GM18909 (cell line): Measurements from ENCODE around the gene PRTN3.
A peak's percentile ranks its signal among the peaks of the same experiment; 100 is the strongest.
"Not testable (repeated sequence)": the region's sequence is repeated elsewhere in the genome, so short reads cannot be mapped to it uniquely, and the experiment has no call there.

Experiments
- ATAC-seq: cut with Tn5 transposase; IDR thresholded peaks from one replicate; pipeline ENCODE4 v1.9.1; 2021; ENCODE audit warnings: mild to moderate bottlenecking; ENCODE audit not compliant: unreplicated experiment, poor library complexity

PRTN3 gene

DNA sequence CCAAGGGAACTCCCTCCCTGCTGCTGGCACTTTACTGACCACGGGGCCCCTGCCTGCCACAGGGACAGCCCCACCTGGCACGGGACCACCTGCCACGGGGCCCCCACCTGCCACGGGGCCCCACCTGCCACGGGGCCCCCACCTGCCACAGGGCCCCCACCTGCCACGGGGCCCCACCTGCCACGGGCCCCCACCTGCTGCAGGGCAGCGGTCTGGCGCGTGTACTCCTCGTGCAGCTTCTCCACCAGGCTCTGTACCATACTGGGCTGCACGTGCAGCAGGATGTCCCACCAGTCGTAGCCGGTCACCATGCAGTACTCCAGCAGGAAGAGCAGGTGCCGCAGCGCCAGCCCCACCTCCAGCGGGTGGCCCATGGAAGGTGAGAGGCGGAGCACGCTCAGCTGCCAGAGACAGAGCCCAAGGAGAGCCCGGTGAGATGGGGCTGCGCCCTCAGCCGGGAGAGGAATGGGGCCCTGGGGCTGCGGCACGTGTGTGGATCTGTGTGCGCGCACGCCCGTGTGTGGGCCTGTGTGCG, 36.0 kb downstream of the PRTN3 start:
- ATAC-seq, result no peak

DNA sequence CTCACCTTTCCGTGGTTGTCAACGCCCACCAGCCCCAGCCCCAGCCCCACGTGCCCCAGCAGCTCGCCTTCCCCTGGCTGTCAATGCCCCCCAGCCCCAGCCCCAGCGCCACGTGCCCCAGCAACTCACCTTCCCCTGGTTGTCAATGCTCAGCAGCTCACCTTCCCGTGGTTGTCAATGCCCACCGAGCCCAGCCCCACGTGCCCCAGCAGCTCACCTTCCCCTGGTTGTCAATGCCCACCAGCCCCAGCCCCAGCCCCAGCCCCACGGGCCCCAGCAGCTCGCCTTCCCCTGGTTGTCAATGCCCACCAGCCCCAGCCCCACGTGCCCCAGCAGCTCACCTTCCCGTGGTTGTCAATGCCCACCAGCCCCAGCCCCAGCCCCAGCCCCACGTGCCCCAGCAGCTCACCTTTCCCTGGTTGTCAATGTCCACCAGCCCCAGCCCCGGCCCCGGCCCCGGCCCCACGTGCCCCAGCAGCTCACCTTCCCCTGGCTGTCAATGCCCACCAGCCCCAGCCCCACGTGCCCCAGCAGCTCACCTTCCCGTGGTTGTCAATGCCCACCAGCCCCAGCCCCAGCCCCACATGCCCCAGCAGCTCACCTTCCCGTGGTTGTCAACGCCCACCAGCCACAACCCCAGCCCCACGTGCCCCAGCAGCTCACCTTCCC, 37.3 kb downstream of the PRTN3 start:
- not testable (repeated sequence) for ATAC-seq

- not testable (repeated sequence) for ATAC-seq
These were observed 38.2 kb downstream of the PRTN3 start for GRCh38 chr19:878751-879561.

GRCh38 chr19:879711-880438, 39.1 kb downstream of the PRTN3 start:
- ATAC-seq, result no peak

DNA sequence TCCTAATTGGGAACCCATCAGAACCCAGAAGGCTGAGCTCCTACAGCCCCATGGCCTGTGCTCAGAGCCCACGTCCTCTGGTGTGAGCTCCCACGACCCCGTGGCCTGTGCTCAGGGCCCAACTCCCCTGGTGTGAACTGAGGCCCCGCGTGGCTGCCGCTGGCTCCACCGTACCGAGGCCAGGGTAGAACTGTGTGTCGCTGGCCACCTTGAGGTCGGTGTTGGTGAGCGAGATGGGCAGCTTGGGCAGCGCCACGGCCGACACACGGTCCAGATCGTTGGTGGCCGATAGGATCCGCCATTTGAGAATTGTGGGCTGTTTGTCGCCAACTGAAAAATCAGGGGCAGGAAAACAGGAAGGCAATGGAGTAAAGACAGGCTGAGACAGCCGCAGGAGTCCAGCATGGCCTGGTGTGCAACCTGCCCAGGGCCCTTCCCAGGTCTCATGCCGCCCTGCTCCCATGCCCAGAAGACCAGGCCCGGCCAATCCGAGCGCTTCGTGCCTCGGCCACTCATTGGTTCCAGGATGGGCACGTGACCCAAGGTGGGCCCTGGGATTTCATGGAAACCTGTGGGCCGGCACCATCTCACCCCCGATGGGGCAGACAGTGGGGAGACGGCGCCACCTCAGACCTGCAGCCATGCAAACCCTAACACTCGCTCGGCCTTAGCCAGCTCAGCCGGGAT, 40.7 kb downstream of the PRTN3 start:
- ATAC-seq, result no peak

DNA sequence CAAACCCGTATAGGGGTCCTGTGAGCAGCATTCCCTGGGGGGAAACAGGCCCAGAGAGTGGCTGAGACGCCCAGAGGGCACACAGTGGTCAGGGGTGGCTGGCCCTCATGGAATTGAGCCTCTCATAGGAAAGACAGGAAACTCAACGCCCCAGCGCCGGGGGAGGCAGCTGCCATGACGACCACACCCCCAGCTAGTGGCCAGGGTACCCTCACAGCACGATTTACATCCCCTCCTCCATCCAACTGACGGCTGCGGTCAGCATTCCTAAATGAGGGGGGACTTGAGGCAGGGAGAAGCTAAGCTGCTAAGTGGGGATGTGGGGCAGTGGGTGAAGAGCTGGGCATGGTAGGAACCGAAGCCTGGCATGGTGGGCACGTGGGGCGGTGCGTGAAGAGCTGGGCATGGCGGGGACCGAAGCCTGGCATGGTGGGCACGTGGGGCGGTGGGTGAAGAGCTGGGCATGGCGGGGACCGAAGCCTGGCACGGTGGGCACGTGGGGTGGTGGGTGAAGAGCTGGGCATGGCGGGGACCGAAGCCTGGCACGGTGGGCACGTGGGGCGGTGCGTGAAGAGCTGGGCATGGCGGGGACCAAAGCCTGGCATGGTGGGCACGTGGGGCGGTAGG, 42.2 kb downstream of the PRTN3 start:
- ATAC-seq, result no peak

DNA sequence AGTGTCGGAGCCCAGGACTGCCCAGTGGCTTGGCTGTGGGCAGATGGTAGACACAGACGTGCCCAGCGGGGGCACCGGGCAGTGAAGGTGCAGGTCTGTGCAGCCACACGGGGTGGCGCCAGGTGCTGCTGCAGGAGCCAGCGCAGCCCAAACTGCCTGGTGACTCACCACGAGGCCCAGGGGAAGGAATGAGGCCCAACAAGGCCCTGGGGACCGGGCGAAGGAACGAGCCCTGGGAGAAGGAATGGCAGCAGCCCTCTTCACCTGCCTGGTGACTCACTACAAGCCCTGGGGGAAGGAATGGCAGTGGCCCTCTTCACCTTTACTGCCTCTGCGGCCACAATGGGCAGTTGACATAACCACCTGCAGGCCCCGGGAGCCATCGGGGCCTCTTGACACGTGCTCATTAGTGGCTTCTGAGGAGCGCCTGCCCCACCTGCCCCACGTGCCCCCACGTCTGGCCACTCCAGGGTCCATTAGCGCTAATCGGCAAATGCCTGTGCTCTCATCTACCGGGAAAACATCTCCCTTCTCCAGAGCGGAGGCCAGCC, 42.9 kb downstream of the PRTN3 start:
- ATAC-seq, result no peak

DNA sequence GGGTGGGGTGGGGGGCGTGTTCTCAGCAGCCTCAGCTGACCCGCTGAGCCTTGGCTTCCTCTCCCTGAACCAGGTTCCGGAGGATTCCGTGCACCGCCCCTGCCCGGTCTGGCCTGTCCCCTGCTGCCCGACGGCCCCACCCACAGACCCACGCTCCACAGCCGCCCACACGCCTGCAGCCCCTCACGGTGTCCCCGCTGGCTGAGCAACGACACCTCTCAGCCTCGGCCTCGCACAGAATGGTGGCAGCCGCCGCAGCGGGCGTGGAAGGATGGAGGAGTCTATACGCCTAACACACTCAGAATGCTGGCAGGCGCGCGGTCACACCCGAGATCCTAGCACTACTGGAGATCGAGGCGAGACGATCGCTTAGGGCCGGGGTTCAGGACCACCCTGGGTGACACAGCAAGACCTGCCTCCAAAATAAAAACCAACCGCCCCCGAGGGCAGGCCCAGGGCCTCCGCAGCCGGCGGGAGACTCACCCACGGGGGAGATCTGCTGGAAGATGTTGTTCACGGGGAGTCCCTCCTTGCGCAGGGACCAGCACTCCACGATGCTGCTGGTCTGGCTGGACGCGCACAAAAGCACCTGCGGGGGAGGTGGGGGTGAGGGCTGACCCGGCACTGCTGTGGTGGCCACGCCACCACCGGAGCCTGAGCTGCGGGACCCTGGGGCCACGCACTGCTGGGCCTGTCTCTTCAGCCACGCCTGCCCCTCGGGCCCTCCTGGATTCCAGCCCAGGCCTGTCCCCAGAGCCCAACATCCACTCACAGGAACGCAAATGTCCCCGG, 43.8 kb downstream of the PRTN3 start:
- no peak for ATAC-seq

- ATAC-seq, result no peak
These were observed 44.9 kb downstream of the PRTN3 start for GRCh38 chr19:885536-886224.

DNA sequence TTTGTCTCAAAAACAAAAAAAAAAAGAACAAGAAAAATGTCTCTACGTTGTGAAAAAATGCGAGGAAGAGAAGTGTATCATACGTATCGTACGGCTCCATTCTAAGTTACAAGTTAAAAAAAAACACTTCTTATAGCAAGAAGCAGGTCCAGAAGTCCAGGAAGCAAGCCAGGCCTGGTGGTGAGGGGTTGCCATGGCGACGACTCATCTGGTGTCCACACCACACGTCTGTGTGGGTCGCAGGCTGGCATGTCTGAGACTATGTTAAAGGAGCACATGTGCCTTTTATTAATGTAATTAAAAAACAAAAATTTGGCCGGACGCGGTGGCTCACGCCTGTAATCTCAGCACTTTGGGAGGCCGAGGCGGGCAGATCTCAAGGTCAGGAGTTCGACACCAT, 46.3 kb downstream of the PRTN3 start:
- ATAC-seq, result no peak

DNA sequence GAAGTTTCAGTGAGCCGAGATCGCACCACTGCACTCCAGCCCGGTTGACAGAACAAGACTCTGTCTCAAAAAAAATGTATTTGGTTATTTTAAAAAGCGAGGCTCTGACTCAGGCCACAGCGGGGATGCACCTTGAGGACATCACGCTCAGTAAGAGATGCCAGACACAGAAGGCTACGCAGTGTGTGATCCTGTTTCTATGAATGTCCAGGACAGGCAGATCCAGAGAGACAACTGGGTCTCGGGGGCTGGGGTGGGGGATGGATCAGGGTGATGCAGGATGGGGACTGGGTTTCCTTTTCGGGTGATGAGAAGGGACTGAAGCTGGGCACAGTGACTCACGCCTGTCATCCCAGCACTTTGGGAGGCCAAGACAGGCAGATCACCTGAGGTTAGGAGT, 46.8 kb downstream of the PRTN3 start:
- ATAC-seq, result no peak

- no peak for ATAC-seq
These were observed 48.0 kb downstream of the PRTN3 start for GRCh38 chr19:888581-889385.

DNA sequence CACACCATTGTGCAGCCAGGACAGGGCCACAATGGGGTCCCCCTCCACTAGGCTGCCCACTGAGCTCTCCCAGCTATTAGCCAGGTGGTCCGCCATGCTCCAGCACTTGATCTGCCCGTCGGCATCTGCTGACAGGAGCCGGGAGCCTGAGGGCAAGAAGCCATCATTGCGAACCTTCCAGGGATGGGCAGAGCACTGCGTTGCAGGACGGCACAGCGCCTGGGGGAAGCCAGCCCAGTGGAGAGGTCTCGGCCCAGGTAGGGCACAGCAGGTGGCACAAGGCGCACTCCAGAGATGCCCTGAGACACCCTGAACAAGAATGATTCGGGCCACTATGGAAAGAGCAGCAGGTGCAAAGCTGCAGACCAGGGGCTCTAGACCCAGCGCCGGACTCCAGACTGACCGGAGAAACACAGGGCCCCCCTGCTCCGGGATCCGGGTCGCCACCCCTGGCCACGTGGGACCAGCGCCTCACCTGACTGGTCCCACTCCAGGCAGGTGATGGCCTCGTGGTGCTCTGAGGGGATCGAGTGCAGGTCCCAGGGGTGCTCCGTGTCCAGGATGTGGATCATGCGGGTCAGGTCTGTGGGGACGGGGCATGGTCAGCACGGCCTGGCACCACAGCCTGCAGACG, 49.0 kb downstream of the PRTN3 start:
- ATAC-seq, result no peak

- no peak for ATAC-seq
These were observed 50.0 kb downstream of the PRTN3 start for GRCh38 chr19:890831-891230.

DNA sequence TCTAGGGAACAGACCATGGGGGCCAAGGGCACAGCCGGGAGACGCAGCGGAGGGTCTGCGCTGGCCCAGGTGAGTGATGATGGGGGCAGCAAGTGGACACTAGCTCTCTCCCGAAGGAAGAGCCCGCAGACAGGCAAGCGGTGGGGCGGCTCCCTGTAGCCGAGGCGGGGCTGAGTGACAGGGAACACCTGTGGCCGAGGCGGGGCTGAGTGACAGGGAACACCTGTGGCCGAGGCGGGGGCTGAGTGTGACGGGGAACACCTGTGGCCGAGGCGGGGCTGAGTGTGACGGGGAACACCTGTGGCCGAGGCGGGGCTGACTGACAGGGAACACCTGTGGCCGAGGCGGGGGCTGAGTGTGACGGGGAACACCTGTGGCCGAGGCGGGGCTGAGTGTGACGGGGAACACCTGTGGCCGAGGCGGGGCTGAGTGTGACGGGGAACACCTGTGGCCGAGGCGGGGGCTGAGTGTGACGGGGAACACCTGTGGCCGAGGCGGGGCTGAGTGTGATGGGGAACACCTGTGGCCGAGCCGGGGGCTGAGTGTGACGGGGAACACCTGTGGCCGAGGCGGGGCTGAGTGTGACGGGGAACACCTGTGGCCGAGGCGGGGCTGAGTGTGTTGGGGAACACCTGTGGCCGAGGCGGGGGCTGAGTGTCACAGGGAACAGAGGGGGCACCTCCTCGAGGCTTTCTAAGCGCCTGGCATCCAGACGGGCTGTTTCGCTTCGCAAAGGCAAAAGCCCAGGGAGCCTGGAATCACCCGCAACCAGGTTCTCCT, 50.8 kb downstream of the PRTN3 start:
- not testable (repeated sequence) for ATAC-seq

DNA sequence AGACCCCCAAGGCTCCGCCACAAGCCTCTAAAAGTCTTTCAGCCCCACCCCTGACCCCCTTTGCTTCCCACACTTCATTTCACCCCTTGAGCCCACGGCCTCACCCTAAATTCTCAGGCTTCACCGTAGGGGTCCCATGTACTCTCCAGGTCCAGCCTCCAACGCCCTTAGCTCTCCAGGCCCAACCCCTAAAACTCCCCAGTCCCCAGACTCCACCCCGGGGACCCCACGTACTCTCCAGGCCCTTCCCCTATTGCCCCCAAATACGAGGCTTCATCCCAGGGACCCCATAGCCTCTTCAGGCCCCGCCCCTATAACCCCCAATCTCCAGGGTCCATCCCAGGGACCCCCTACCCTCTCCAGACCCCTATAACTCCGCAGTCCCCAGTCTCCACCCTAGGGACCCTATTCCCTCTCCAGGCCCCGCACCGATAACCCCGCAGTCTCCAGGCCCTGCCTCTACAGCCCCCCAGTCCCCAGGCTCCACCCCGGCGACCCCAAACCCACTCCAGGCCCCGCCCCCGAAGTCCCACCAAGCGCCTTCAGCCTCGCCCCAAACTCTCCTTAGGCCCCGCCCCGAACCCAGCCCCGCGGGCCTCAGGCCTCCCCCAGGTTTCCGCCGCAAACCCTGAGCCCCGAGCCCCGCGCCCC, 51.6 kb downstream of the PRTN3 start:
- peak; percentile 24 for ATAC-seq
